HG03064 (cell line): Measurements from ENCODE around the gene FREM3.

Experiments
- ATAC-seq: cut with Tn5 transposase; IDR thresholded peaks from one replicate; pipeline ENCODE4 v1.9.1; 2021; ENCODE audit warnings: low read depth; ENCODE audit not compliant: unreplicated experiment

The FREM3 gene

GRCh38 chr4:143668930-143669552 is 31.4 kb downstream of the FREM3 start:
- peak; percentile 99 for ATAC-seq

DNA sequence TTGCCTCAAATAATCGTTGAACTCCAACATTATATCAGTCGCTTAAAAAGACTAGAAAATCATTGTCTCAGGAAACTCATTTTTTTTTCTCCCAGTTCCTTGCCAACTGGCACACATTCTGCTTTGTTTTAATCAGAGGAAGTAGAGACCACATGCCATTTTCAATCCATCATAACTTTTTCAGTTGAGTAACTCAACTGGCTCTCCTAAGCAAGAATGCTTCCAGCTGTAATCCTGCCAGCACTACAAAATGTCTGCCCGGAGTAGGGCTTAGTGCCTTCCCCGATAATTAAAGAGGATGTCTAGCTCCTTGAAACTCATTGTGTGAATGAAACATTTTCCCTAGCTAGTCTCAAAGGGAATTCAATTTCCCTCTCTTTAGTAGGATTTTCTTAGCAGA is 33.0 kb downstream of the FREM3 start:
- ATAC-seq, result no peak

GRCh38 chr4:143658336-143658735 is 42.1 kb downstream of the FREM3 start:
- no peak for ATAC-seq

GRCh38 chr4:143654571-143654970 is 45.9 kb downstream of the FREM3 start:
- no peak for ATAC-seq

DNA sequence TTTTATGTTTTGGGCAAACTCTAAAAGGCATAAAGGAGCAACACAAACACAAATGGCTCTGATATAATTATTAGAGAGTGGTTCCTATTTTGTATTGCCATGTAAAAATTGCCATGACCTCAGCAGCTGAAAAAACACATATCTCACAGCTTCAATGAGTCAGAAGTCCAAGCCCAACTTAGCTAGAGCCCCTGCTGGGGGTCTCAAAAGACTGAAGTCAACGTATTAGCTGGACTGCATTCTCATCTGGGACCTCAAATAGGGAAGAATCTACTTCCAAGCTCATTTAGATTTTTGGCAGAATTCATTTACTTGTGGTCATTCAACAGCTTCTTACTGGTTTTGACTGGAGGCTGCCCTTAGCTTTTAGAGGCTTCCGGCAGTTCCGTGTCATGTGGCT is 47.4 kb downstream of the FREM3 start:
- no peak for ATAC-seq

DNA sequence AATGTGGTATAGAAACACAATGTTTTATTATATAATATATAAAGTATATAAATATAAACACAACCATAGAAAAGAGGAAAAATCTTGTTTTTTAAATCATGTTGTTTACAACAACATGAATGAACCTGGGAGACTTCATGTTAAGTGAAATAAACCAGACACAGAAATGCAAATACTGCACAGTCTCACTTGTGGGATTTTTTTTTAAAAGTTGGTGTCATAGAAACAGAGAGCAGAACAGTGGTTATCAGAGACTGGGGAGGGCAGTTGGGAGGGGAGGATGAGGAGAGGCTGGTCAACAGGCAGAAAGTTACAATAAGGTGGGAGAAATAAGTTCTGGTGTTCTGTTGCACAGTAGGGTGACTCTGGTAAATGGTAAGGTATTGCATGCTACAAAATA is 57.1 kb downstream of the FREM3 start:
- ATAC-seq, result no peak

DNA sequence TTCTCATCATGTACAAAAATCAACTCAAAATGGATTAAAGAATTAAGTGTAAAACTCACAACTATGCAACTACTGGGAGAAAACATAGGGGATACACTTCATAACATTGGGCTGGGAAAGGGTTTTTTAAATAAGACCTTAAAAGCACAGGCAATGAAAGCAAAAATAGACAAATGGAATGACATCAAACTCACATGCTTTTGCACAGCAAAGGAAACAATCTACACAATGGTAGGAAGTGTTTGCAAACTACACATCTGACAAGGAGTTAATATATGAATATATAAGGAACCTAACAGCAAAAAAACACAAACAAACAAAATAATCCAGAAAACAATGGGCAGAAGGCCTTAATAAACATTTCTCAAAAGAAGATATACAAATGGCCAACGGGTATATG is 57.9 kb downstream of the FREM3 start:
- no peak for ATAC-seq

DNA sequence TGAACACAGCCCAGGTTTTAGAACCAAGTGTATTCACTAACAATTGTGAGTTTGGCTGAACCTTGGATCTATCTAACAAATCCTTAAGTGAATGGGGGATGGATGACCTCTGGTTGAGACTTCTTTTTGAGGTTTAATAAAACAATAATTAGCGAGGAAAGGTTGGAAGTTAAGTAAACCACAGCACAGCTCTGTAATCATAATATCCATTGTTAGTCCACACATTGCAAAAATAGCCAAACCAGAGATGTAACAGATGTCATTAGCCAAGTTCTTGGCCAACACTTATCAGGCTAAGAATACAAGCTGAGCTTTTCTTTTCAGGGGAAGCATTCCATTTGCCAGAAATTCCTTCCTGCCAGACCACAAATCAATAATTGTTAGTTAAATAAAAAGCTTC is 59.1 kb downstream of the FREM3 start:
- no peak for ATAC-seq

- ATAC-seq, result no peak
These were observed 65.7 kb downstream of the FREM3 start for GRCh38 chr4:143634763-143635162.

GRCh38 chr4:143633833-143634232 is 66.6 kb downstream of the FREM3 start:
- no peak for ATAC-seq

DNA sequence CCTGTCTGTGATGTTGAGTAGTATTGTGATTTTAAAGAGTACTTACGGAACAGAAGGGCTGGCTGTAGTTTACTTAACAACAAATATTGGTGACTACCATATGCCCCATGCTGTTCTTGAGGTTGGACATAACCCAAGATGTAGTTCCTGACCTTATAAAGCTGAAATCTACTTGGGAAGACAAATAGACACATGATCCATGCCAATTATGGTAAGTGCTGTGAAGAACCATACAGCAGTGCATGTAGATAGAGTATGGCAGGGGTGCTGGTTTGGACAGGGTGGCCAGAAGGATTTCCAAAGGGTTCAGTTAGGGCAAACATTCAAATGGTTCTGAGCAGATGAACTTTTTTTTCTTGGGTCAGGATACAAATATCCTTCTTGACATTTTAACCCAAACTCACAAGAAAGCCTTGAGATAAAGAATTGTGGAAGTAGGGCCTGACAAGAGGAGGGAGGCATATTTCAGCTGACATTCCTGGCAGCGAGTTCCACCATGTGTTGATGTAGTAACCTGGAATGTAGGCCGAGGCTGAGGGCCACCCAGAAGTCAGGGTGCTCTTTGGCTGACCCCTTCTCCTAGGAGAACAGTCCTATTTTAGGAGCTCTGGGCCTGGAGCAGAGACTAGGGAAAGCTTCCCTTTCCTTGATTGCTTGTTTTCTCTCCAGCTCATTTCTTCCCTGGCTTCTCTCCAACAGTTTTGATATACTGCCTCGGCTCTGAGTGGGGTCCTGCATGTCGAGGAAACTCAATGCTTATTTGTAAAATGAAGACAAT is 74.2 kb downstream of the FREM3 start:
- no peak for ATAC-seq

GRCh38 chr4:143625632-143626031 is 74.8 kb downstream of the FREM3 start:
- ATAC-seq, result no peak

DNA sequence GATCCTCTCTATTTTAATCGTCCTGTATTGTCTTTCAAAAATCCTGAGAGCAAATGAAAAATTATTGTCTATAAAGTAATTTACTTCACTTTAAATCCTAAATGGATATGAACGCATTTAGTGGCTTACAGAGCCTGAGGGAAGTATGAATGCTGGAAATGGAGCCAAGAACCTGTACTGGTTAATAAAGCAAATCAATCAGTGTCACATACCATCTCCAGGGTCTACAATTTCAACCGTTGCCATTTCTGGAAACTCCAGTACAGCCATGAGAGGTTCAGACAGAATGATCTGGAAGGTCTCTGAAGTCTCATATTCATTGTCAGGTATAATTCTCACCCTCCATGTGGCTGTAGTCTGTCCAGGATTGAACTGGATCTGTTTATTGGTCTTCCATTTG is 76.6 kb downstream of the FREM3 start:
- ATAC-seq, result no peak

GRCh38 chr4:143618811-143619210 is 81.7 kb downstream of the FREM3 start:
- no peak for ATAC-seq

DNA sequence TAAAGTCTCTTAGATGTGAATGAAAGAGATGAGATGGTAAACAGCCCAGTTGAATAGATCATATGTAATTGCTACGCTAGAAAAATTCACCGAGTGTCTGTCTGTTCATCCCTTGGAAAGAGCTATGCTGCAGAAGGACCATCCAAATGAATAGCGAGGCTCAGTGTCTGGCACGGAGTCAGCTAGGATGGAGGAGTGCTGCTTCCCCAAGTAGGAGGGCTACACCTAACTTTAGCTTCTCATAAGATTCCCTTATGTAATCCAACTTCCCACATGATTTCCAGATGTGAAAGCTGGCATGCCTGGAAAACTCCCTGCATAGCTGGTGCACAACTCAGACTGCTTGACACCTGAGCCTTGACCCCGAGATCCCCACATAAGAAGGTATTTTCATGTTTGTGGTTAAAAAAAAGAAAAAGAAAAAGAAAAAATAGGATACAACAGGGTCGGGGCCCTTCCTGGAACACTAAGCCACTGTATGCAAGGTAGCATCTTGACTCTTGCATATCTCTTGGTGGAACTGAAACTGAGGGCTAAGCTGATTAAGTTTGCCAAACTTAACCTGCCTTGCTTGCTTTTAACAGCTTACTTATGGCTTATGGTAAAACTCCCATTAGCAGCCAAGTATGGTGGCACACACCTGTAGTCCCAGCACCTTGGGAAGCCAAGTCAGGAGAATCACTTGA is 82.3 kb downstream of the FREM3 start:
- no peak for ATAC-seq

DNA sequence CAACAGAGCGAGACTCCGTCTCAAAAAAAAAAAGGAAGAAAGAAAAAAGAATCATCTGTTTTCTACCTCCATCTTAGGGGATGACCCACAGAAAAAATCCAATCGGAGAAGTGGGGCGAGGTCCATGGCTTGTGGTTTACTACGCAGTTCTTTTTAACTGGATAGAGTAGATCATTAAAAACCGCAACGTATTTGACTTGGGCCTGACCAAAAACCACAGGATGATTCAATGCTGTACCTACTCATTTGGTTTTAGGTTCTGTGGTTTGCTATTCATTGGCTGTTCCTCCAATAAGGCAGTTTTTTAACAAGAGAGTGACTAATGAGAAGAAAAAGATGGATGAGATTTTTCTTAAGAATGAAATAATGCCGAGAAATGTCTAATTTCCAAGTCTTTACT is 83.7 kb downstream of the FREM3 start:
- ATAC-seq, result peak; percentile 67

GRCh38 chr4:143609492-143609891 is 91.0 kb downstream of the FREM3 start:
- ATAC-seq, result no peak

DNA sequence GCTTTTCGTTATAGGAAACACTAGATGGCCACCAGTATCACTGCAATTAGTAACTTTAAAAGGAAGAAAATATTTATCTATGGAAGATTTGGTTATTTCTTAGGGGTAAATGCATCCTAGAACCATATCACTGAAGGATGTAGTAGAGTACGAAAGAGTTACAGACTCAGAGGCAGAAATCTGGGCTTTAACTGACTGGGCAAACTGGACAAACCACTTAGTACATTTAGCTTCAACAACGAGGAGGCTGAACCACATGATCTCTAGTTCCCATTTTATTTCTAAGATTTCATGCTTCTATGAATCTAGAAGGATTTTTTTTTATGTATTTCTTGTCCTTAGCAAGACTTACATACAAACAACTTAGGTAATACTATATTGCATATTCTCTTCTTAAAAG is 94.0 kb downstream of the FREM3 start:
- ATAC-seq, result no peak

GRCh38 chr4:143599827-143600226 is 100.6 kb downstream of the FREM3 start:
- no peak for ATAC-seq

GRCh38 chr4:143598816-143599215 is 101.7 kb downstream of the FREM3 start:
- ATAC-seq, result no peak

DNA sequence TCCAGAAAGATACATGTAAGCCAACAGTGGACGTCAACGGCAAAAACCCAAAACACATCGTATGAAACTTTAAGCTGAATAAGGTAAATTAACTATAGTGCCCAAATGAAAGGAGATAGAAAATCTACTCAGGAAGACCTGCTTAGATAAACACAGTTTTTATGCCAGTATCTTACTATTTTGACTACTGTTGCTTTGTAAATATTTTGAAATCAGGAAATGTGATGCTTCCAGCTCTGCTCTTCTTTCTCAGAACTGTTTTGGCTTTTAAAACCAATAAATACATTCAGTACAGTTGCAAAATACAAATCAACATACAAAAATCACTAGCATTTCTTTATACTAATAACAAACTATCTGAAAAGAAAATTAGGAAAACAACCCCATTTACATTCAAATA is 103.2 kb downstream of the FREM3 start:
- ATAC-seq, result no peak

DNA sequence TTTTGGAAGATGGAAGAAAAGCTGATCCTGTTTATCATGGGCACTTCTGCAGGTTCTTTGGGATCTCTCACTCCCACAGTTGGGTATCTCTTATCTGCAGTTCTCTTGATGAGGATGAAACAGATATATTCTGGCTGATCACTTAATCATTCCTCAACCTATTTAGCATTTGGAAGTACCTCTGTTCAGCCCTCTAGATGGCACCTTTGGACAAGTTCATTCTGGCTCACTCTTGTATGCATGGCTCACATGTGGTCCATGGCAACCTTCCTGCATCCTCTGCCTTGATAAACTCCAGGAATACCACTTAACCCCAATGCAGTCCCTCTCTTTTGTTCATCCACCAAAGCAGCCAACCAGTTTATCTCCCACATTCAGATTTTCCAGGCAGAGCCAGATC is 112.8 kb downstream of the FREM3 start:
- ATAC-seq, result no peak
